Astrocyte of the hippocampus (primary cell): Measurements from ENCODE around the gene SMIM30.
"Not testable (repeated sequence)": the region's sequence is repeated elsewhere in the genome, so short reads cannot be mapped to it uniquely, and the experiment has no call there.

Experiments
- DNase-seq: peaks from one replicate; pipeline ENCODE4 v3.0.0; 2011; ENCODE audit warnings: low read depth, low spot score

Gene SMIM30, protein sequence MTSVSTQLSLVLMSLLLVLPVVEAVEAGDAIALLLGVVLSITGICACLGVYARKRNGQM

DNA sequence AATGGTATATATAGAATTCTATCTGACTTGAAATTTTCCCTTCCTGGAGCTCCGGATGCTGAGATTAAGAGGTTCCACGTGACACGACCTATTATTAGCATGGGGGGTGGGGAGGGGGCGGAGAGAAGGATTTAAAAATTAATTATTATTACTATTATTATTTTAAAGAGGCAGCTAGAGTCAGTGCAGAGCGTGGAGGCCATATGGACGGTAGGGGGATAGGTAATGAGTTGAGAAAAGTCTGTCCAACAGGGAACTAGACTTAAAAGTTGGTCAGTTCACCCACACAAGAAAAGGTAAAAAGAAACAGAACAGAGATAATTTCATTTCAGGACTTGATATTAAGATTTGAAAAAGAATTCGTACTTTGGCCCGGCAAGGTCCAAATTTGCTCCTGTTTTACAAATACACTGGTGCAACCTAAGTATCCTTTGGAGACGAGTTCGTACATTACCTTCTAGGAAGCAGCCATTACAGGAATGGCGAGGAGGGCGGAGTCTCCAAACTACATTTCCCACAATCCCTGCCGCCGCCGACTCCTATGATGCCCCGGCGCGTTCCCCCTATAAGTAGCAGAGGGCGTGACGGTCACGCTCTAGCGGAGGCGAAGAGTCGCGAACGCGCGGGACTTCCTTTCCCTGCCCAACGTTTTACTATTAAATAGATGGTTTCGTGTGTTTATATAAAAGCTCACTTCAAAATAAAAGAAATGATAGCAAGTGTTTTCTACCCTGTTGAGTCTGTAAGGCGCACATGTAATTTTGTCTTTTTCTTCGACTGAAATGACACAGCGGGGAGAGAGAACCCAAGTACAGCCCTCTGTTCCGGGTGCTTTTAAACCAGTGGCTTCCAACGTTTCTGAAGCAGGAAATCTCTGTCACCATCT is at the start of gene SMIM30:
TSS of gene SMIM30 (minus strand) at position 481 of the 886 bp plus-strand sequence. CDS start 976 bp downstream, outside the sequence.
- peak; percentile 95 for DNase-seq

DNA sequence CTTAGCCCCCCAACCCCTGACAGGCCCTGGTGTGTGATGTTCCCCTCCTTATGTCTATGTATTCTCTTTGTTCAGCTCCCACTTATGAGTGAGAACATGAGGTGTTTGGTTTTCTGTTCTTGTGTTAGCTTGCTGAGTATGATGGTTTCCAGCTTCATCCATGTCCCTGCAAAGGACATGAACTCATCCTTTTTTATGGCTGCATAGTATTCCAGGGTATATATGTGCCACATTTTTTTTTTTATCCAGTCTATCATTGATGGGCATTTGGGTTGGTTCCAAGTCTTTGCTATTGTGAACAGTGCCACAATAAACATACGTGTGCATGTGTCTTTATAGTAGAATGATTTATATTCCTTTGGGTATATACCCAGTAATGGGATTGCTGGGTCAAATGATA is 47.8 kb upstream of the SMIM30 start:
- not testable (repeated sequence) for DNase-seq

DNA sequence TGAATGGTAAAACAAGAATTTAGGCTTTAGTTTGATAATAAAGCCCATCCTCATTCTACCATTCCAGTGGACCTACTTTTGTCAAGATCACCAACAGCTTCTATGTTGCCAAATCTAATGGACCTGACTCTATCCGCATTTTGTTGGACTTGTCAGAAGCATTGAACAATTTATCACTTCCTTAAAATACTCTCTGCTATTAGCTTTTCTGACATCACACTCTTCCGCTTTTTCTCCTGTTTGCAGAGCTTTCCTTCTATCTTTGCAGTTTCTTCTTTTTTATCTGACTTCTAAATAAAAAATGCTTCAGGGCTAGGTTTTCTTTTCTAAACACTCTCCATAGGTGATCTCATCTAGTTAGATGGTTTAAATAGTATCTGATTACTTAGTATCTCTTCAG is 42.7 kb upstream of the SMIM30 start:
- no peak for DNase-seq

DNA sequence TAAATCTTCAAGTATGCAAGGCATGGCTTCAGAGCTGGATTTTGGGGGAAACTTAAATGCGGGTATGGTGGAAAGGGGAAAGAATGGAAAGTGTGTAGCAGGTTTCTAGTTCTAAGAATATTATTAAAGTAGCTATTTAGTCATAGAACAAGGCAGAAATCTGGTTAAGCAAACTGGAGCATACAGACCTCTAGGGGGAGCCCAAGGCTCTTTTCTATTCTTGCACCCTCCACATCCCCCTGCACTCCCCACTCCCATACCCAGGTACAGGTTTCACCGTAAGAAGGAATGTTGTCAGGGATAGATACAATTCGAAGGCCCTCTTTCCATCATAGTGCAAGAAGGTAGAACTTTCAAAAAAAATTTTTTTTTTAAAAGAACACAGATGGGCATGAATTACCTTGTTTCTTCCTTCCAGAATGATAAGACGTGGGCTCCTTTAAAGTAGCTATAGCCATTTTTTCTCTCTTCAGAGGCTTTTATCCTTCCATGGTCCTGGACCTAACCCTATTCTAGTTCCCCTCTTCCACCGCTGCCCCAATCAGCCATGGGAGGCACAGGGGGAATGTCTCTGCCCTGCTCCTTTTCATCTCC is 41.5 kb upstream of the SMIM30 start:
- DNase-seq: peak; percentile 54

DNA sequence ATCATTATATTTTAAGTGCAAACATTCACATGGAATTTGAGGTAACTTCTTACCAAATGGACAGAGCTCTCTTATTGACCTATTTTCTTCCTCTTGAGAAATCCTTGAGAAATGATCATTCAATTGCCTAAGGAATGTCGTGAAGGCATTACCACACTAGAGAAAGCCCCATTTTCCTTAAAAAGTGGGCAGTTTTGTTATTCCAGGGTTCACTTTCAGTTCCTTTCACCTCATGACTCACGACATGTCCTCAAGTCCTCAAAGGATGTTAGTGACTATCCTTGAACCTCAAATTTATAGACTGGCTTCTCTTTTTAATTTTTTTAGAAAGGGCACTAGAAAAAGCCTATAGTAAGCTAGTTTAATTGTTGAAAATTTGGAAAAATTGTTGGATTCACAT is 40.4 kb upstream of the SMIM30 start:
- no peak for DNase-seq

DNA sequence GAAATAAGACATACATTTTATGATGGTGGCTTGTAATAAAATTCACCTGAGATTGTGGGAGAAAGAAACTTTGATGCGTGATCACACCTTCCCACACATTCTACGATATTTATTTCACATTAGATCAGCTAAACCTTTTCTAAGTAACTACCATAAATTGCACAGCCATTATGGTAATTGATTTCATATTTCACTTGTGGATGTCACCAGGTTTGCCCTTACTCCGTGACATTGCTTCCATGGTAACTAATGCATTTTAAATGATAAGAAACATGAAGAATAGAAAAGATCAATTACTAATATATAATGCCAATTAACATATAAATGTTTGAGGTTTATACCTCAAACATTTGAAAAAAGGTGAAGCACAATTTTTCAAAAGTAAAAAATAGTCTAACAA is 35.8 kb upstream of the SMIM30 start:
- DNase-seq: no peak

DNA sequence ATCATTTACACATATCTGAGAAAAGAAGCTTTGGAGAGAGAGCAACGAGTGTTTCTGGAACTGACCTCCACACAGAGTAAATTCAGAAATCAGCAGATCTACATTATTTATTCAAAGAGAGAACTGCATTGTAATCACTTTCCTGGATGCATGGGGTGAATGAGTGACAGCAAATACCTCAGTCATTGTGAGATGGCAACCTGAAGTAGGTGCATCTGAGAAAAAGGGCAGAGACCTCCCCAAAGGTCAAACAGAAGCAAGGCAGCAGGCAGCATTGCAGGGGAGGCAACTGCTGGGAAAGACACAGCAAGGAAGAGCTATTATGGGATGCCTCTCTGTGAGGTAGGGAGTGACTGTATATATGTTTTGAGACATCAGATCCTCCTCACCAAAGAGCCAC is 26.5 kb upstream of the SMIM30 start:
- DNase-seq: no peak

DNA sequence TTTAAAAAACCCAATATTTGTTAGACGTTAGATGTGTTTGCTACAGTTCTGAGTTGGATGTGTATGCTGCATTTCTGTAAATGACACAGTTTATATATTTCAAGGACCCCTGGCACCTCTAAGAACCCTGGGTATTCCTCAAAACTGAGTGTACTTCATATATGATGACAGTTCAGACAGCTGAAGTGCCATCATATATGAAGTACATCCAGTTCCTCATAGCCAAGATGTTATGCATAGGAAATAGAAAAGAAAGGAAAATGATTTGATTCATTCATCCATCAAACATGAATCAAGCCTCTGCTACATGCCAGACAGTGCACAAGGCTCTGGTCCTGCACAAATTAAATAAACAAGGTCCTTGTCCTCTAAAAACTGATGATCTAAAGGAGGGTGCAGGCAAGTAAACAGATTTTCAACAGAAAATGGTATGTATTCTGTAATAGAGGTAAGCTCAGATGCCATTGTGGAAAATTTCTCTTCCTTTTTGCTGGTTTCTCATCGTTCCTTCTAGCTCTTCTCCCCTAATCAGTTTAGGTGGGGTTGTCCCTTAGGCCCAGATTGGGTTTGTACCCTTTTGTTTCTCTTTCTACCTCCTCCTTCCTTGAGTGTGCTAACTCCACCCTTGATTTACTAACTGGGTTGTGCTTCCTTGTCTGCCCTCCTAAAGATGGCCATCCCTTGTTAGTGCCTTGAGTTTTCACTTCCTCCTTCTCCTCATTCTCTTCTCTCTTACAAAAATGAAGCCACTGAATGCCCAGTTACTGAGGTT is 25.3 kb upstream of the SMIM30 start:
- no peak for DNase-seq

DNA sequence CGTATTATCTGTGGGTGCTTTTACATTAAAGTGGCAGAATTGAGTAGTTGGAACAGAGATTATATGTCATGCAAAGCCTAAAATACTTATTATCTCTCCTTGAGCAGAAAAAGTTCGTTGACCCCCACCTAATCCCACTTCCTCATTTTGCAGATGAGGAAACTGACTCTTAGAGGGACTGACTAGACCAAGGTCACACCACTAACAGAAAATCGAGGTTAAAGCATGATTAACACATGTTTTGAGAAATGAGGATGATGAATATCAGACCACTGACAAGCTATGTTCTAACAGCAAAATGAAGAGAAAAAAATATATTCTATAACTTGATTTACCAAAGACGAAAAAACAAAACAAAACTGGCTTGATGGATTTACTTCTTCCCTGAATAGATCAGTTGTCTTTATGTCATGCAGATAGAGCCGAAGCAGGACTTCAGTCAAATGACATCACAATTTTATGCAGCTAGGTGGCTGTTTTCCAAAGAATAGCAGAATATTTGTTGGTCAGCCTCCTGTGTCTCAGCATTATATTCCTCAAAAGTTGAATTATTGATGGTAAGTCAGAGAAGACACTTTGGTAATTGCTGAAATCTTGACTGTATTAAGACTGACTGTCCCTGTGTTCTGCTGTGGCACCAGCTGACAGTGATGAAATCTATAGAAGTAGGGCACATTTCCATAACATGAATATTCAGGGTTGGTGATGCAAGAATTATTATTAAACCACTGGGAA is 24.2 kb upstream of the SMIM30 start:
- no peak for DNase-seq

DNA sequence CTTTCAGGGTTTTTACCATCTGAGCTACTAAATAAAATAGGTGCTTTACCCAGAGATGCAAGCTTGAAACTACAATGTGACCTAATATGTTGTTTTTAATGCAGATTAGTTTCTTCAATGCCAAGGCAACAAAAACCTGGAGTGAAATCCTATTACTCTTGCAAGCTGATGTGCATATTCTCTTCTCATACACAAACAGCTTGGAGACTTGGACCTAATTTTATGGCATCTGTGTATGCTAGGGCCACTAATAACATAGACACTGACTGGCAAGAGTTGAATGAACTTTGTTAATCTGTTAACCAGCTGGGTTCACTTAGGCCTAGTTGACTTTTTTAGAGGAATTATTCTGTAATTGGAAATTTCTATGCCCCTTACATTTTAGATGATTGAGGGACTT is 23.4 kb upstream of the SMIM30 start:
- no peak for DNase-seq

DNA sequence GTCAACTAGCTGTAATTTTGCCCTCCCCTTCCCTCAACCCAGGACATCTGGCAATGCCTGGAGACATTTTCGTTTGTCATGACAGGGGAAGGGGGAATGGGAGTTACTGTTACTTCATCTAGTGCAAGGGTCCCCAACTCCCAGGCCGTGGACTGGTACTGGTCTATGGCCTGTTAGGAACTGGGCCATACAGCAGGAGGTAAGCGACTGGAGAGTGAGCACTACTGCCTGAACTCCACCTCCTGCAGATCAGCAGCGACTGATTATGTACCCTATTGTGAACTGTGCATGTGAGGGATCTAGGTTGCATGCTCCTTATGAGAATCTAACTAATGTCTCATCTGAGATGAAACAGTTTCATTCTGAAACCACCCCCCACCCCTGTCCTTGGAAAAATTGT is 22.6 kb upstream of the SMIM30 start:
- DNase-seq: no peak

DNA sequence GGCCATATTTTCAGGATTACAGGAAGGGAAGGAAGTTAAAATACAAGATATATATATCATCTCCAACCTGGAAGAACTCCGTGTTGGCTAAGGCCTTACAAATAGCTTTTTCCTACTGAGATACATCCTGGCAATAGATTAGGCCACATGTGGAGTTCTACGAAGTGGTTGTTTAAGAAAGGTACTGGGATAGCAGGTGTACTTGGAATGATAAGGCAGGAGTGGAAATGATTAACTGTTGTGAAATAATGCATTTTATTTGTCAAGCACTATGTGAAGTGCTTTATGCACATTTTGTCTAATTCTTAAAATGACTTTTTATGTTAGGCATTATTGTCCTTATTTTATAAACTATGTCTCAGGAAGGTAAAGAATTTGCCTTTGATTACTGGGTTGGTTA is 18.9 kb upstream of the SMIM30 start:
- no peak for DNase-seq

DNA sequence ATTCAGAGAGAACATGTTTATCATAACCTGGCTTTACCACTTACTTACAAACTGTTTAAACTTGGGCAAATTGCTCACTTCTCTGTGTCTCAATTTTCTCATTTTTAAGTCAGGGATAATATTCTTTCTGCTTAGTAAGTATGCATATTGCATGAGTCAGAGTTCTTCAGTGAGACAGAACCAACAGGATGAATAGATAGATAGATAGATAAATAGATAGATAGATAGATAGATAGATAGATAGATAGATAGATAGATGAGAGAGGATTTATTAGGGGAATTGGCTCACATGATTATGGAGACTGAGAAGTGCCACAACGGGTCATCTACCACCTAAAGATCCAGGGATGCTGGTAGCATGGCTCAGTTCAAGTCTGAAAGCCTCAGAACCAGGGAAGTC is 15.7 kb upstream of the SMIM30 start:
- no peak for DNase-seq

DNA sequence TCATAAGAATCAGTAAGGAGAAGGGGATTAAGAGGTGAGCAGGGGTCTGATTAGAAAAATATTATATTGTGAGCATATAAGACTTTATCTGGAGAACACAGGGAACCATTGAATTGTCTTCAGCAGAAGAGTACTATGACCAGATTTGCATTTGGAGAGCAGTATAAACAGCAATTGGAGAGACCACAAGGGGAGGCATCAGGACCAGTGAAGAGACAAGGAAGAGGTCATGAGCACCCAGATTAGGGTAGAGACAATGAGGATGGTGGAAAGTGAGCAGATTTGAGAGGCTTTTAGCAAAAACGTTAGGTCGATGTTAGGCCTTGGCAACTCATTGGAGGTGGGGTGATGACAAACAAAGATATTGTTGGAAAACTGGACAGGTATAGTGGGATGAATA is 13.0 kb upstream of the SMIM30 start:
- no peak for DNase-seq

DNA sequence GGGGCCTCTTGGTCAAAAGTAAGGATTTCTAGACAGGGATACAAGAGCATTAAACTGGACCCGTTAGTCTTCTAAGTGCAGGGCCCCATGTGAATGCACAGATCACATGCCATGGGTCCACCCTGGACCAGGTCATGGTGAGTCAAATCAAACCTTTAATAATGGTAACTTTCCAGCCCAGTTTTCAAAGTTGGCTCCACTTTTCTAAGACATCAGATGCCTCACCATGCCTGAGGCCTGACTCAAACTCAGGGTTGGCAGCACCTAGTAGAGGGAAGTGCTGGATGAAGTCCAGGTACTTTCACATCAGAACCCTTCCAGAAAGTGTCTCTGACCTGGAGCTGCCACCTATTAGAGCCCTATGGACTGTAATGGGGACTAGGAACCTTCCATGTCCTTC is 9.7 kb upstream of the SMIM30 start:
- DNase-seq: peak; percentile 43

DNA sequence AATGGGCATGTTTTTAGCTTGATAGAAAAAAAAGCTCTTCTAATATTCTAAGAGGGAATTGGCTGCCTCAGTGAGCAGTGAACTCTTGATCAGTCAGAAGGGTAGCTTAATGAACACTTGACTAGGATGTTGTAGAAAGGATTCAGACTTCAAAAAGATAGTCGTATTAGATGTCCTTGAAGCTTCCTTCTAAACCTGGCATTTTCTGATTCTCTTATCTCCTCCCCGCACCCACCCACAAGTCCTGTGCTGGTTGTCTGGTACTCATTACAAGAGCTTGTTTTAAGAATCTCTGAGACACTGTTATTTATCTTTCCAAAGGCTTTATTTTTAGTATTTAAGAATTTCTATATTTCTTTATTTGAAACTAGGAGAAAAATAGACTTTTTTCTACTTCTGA is 7.4 kb upstream of the SMIM30 start:
- no peak for DNase-seq

DNA sequence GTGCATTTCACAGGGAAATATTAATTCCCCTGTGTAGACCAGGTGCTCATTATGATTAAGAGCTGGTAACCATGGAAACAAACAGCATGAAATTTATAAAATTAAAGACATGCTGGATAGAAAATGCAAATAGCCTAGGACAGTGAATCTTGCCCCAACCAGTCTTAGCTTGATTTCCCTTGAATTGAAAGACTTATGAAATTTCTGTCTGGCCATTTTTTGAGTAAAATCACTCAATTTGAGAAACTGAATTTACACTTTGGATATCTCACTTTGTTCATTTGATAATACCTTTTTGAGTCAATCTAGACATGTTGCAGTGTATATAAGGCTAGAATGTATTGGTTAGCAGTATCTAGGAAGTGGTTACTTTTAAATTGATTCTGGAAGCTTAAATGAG is 4.4 kb upstream of the SMIM30 start:
- DNase-seq: no peak

DNA sequence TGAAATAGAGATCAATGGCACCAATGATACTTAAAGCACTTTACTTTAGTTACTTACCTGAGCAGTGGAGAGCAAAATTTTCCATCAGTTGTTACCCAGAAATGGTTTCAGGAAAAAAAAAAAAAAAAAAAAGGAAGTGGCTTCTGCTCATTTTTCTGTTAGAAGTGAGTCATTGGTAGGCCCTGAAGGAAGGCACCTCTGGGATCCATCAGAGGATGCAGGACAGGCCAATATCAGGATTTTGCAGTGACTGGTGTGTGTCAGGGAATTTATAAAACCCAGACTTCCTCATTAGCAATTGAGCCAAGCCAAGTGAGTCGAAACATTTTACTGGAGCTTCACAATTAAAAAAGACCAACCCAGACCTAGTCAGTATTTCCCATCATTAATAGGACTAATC is 2.3 kb upstream of the SMIM30 start:
- DNase-seq: no peak

DNA sequence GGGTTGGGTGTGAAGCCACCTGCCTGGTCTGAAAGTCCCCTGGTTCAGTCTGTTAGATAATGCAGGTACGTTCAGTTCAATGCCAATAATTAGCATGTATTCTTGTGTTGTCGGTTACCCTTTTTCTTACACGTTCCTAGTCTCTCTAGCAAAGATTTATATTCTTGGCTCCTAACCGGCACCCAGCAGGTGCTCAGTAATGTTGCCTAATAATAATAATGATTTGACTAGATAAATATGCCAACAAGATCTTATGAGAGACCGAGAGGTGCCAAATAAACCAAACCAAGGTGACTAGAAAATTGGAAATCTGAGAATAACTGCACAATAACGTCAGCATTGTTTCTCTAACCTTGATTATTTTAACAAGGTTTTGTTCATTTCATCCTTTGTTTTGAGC is 1.1 kb upstream of the SMIM30 start:
- DNase-seq: no peak

DNA sequence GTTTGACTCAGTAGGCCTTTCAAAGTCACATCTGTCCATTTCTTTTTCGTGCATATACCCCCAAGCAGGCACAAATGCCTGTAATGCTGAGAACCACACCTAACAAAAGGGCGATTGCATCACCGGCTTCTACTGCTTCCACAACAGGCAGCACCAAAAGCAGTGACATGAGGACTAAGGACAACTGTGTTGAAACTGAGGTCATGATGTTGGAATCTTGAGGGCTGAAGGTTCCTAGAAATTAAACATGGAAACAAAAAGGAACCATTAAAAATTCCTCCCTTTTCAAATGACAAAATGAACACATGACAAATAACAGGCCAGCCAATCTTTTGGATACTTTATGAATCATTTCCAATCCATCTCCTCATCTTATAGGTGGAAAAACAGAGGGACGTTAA is 980 bp downstream of the SMIM30 start:
- not testable (repeated sequence) for DNase-seq

DNA sequence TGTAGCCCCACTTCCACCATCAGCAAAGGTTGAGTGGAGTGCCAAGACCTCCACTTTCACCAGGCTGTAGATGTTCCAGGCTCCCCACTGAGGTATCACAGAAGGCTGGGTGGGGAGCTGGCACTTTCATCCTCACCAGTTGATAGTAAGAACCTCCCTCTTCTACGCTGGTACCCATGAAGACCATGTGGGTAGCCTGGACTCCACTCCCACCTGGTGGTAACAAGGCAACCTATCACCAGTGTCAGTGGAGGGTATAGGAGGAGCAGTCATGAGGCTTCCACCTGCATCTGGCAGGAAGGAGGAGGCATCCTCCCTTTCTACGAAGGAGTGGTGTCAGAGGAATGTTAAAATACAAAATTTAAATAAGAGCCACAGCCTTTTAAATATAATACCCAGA is 4.4 kb downstream of the SMIM30 start:
- no peak for DNase-seq

DNA sequence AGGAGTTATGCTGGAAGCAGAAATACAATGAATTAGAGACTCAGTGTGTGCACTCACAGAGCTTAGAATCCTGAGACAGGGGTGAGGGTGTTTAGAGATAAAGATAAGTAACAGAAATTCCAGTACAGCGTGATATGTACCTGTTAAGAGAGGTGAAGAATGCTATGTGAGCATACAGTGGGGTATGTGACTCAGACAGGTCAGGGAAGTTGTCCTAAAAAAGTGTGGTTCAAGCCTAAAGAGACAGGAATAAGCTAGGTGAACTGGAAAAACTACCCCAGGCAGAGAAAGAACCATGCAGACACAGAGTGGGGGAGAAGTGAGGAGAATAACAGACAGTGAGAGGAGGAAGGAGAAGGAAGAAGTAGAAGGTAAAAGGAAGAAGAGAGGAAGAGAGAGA is 8.6 kb downstream of the SMIM30 start:
- DNase-seq: no peak
